Measurements from ENCODE around the gene ZNF621. TPM values are rescaled to one million over a fixed set of nuclear protein-coding genes. Genes with fewer than 3 reads are reported as not detected.

The ZNF621 gene
- total RNA-seq, 5 donors from 2014 or later (not counting 1 experiment from before 2014, with no cell fraction given): 16.6 to 25.2 (median 22.2) TPM

DNA sequence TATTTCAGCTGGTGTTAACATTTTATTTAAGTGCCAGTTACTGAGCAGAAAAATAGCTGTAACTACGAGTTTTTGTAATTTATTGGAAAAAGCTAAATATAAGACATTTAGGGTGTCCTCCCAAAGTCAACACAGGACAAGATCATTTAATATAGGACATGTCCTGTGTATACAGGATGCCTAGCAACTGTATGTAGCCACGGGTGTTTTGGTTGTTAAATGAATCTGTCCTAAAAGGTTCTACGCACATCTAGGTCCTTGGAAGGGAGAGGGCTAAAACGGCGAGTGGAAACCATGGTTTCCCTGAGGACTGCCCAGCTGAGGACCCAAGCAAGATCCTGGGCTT is 565 bp upstream of the ZNF621 start:
- peaks cover 25 to 34% (median 26%) of the 10 kb centered on the region in 3 donors for H3K4me1 Mint-ChIP-seq
- H3K36me3 Mint-ChIP-seq: peaks cover 25% of the 10 kb centered on the region
- DNase-seq (no peak), ATAC-seq (replicated peaks in 1 of 4) (peak in 2 of 4 experiments; percentile 23 to 28)
- peak overlapping the region; percentile 88 to 93 (median 91) for H3K4me3 Mint-ChIP-seq
- no peaks in the 10 kb centered on the region for H3K27me3 Mint-ChIP-seq
- Histone ChIP-seq H3K36me3 (ENCODE audit: control insufficient read depth in 2 of 2, extremely low read depth in 1 of 2, insufficient read depth in 1 of 2, low read length in 1 of 2) (peaks cover 0 to 14% of the 10 kb centered on the region in 2 donors), H3K27ac (ENCODE audit: low read length) (peak overlapping the region; percentile 95), H3K27me3 (replicated peaks in 1 of 2; ENCODE audit: control insufficient read depth in 2 of 2, extremely low read depth in 1 of 2, insufficient read depth in 2 of 2, low read length in 1 of 2) (peaks cover 0 to 3% of the 10 kb centered on the region in 2 experiments), H3K4me1 (ENCODE audit: control insufficient read depth in 1 of 2, extremely low read depth in 1 of 2, insufficient read depth in 2 of 2, low read length in 2 of 2) (peaks cover 2 to 16% of the 10 kb centered on the region in 2 experiments), H3K4me3 (ENCODE audit: control insufficient read depth in 1 of 2, extremely low read depth in 1 of 2, low read length in 1 of 2) (peak overlapping the region; percentile 73 to 98), H3K9me3 (no peaks in the 10 kb centered on the region)
- H3K27ac Mint-ChIP-seq: peak overlapping the region; percentile 91 to 96
- H3K9me3 Mint-ChIP-seq: no peaks in the 10 kb centered on the region
- POLR2A ChIA-PET: interaction anchor here in 1 of 2 donors (0.7 kb wide), 1 partner anchor 69 kb away, joined by 4 read pairs; no protein-coding TSS in a partner anchor
- WGBS (ENCODE audit: insufficient coverage): 25% methylated on average over 4 of the region's 5 CpGs
- CTCF ChIA-PET: interaction anchor here in 1 of 2 donors (0.5 to 0.7 kb wide), 3 partner anchors 190 to 675 kb away, joined by 3 to 6 read pairs (median 3); partner anchors contain the start of gene CTNNB1

- Histone ChIP-seq H3K4me3 (ENCODE audit: control insufficient read depth in 1 of 2, extremely low read depth in 1 of 2, low read length in 1 of 2) (no peak overlapping the region), H3K36me3 (ENCODE audit: control insufficient read depth in 2 of 2, extremely low read depth in 1 of 2, insufficient read depth in 1 of 2, low read length in 1 of 2) (peaks cover 18 to 53% of the 10 kb centered on the region in 2 donors), H3K4me1 (ENCODE audit: control insufficient read depth in 1 of 2, extremely low read depth in 1 of 2, insufficient read depth in 2 of 2, low read length in 2 of 2) (peaks cover 2 to 16% of the 10 kb centered on the region in 2 experiments), H3K27ac (ENCODE audit: low read length) (no peak overlapping the region), H3K9me3 (no peaks in the 10 kb centered on the region), H3K27me3 (replicated peaks in 1 of 2; ENCODE audit: control insufficient read depth in 2 of 2, extremely low read depth in 1 of 2, insufficient read depth in 2 of 2, low read length in 1 of 2) (peaks cover 0 to 3% of the 10 kb centered on the region in 2 experiments)
- H3K36me3 Mint-ChIP-seq: peaks cover 65% of the 10 kb centered on the region
- POLR2A ChIA-PET: no interaction called here
- CTCF ChIA-PET: no interaction called here
- DNase-seq: no peak
- WGBS (ENCODE audit: insufficient coverage): 80% methylated on average over 1 of the region's 3 CpGs
- H3K9me3 Mint-ChIP-seq: peaks cover 0 to 12% (median 9%) of the 10 kb centered on the region in 3 donors
- H3K4me3 Mint-ChIP-seq: no peak overlapping the region
- no peaks in the 10 kb centered on the region for H3K27me3 Mint-ChIP-seq
- H3K4me1 Mint-ChIP-seq: peaks cover 25 to 32% (median 26%) of the 10 kb centered on the region in 3 donors
- ATAC-seq (replicated peaks in 1 of 4): no peak
- H3K27ac Mint-ChIP-seq: no peak overlapping the region
Measured at GRCh38 chr3:40528426-40528825, 3.7 kb downstream of the ZNF621 start.

DNA sequence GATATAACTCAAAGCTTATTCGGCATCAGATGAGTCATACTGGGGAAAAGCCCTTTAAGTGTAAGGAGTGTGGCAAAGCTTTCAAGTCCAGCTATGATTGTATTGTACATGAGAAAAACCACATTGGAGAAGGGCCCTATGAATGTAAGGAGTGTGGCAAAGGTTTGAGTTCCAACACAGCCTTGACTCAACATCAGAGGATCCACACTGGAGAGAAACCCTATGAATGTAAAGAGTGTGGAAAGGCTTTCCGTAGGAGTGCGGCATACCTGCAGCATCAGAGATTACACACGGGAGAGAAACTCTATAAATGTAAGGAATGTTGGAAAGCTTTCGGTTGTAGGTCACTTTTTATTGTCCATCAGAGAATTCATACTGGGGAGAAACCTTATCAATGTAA is 7.5 kb downstream of the ZNF621 start:
- Mint-ChIP-seq H3K4me1 (peaks cover 0 to 9% (median 2%) of the 10 kb centered on the region in 3 donors), H3K4me3 (no peak overlapping the region), H3K9me3 (peaks cover 0 to 24% (median 9%) of the 10 kb centered on the region in 3 donors), H3K36me3 (peaks cover 90% of the 10 kb centered on the region), H3K27ac (no peak overlapping the region), H3K27me3 (no peaks in the 10 kb centered on the region)
- no peak for DNase-seq
- H3K36me3 ChIP-seq (ENCODE audit: control insufficient read depth in 2 of 2, extremely low read depth in 1 of 2, insufficient read depth in 1 of 2, low read length in 1 of 2): peaks cover 20 to 60% of the 10 kb centered on the region in 2 donors
- ChIA-PET CTCF (no interaction called here), POLR2A (no interaction called here)
- no peak overlapping the region for H3K27ac ChIP-seq (ENCODE audit: low read length)
- WGBS (ENCODE audit: insufficient coverage): 100% methylated on average over 2 of the region's 5 CpGs
- no peaks in the 10 kb centered on the region for H3K4me1 ChIP-seq (ENCODE audit: control insufficient read depth in 1 of 2, extremely low read depth in 1 of 2, insufficient read depth in 2 of 2, low read length in 2 of 2)
- ATAC-seq (replicated peaks in 1 of 4): no peak
- H3K9me3 ChIP-seq: no peaks in the 10 kb centered on the region
- no peak overlapping the region for H3K4me3 ChIP-seq (ENCODE audit: control insufficient read depth in 1 of 2, extremely low read depth in 1 of 2, low read length in 1 of 2)
- H3K27me3 ChIP-seq (replicated peaks in 1 of 2; ENCODE audit: control insufficient read depth in 2 of 2, extremely low read depth in 1 of 2, insufficient read depth in 2 of 2, low read length in 1 of 2): no peaks in the 10 kb centered on the region

DNA sequence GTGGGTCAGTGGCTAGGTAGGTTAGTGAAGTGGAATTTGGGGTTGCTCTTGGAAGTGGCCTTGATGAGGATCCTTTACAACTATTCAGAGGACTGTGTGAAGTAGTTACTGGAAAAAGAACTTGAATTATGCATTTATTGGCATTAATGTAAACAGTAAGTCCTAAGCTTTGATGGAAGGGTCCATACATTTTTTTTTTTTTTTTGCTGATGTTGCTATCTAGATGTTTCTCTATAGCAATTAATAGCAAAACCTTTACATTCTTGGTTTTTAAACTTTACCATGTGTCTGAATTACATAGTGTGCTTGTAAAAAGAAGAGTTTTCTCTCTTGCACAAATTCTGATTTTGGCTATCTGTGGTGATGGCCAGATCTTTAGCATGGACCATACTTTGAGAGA is 9.5 kb downstream of the ZNF621 start:
- Histone ChIP-seq H3K4me1 (ENCODE audit: control insufficient read depth in 1 of 2, extremely low read depth in 1 of 2, insufficient read depth in 2 of 2, low read length in 2 of 2) (no peaks in the 10 kb centered on the region), H3K4me3 (ENCODE audit: control insufficient read depth in 1 of 2, extremely low read depth in 1 of 2, low read length in 1 of 2) (no peak overlapping the region), H3K36me3 (ENCODE audit: control insufficient read depth in 2 of 2, extremely low read depth in 1 of 2, insufficient read depth in 1 of 2, low read length in 1 of 2) (peaks cover 20 to 47% of the 10 kb centered on the region in 2 donors), H3K27me3 (replicated peaks in 1 of 2; ENCODE audit: control insufficient read depth in 2 of 2, extremely low read depth in 1 of 2, insufficient read depth in 2 of 2, low read length in 1 of 2) (no peaks in the 10 kb centered on the region), H3K27ac (ENCODE audit: low read length) (no peak overlapping the region), H3K9me3 (no peaks in the 10 kb centered on the region)
- Mint-ChIP-seq H3K4me1 (no peaks in the 10 kb centered on the region), H3K9me3 (peaks cover 0 to 32% (median 16%) of the 10 kb centered on the region in 3 donors), H3K4me3 (no peak overlapping the region), H3K36me3 (peaks cover 91% of the 10 kb centered on the region), H3K27me3 (no peaks in the 10 kb centered on the region), H3K27ac (no peak overlapping the region)
- no peak for ATAC-seq (replicated peaks in 1 of 4)
- no peak for DNase-seq
- CTCF ChIA-PET: interaction anchor here in 1 of 2 donors (0.6 kb wide), 1 partner anchor 77 kb away, joined by 3 read pairs; no protein-coding TSS in a partner anchor
- POLR2A ChIA-PET: interaction anchor here (0.6 kb wide), 2 partner anchors 46 to 224 kb away, joined by 4 to 5 read pairs; no protein-coding TSS in a partner anchor

DNA sequence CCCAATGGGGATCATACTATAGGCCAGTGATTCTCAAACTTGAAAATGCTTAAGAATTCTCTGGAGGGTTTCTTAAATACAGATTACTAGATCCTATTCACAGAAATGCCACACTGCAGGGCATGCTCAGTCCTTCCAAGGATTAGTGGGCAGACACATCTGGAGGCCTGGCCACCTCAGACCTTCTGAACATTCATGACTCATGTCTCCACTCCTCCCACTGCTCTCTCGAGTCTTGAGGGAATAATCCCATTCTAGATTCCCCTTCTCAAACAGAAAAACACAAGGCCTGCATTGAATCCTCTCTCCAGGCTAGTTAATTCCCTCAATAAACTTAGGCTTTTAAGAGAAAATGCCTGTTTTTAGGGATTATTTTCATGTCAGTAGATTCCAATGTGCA is 22.1 kb downstream of the ZNF621 start:
- Mint-ChIP-seq H3K27me3 (no peaks in the 10 kb centered on the region), H3K4me3 (no peak overlapping the region), H3K36me3 (peaks cover 7% of the 10 kb centered on the region), H3K4me1 (no peaks in the 10 kb centered on the region), H3K9me3 (peaks cover 0 to 5% (median 0%) of the 10 kb centered on the region in 3 donors), H3K27ac (no peak overlapping the region)
- H3K4me1 ChIP-seq (ENCODE audit: control insufficient read depth in 1 of 2, extremely low read depth in 1 of 2, insufficient read depth in 2 of 2, low read length in 2 of 2): no peaks in the 10 kb centered on the region
- no peaks in the 10 kb centered on the region for H3K36me3 ChIP-seq (ENCODE audit: control insufficient read depth in 2 of 2, extremely low read depth in 1 of 2, insufficient read depth in 1 of 2, low read length in 1 of 2)
- H3K27ac ChIP-seq (ENCODE audit: low read length): no peak overlapping the region
- no peak overlapping the region for H3K4me3 ChIP-seq (ENCODE audit: control insufficient read depth in 1 of 2, extremely low read depth in 1 of 2, low read length in 1 of 2)
- ChIA-PET CTCF (no interaction called here), POLR2A (no interaction called here)
- H3K9me3 ChIP-seq: no peaks in the 10 kb centered on the region
- H3K27me3 ChIP-seq (replicated peaks in 1 of 2; ENCODE audit: control insufficient read depth in 2 of 2, extremely low read depth in 1 of 2, insufficient read depth in 2 of 2, low read length in 1 of 2): no peaks in the 10 kb centered on the region
- no peak for ATAC-seq (replicated peaks in 1 of 4)
- no peak for DNase-seq
- no CpG with 5 or more reads among the region's 1 CpG for WGBS (ENCODE audit: insufficient coverage)

GRCh38 chr3:40550167-40550566 is 25.4 kb downstream of the ZNF621 start:
- Histone ChIP-seq H3K4me3 (ENCODE audit: control insufficient read depth in 1 of 2, extremely low read depth in 1 of 2, low read length in 1 of 2) (no peak overlapping the region), H3K27me3 (replicated peaks in 1 of 2; ENCODE audit: control insufficient read depth in 2 of 2, extremely low read depth in 1 of 2, insufficient read depth in 2 of 2, low read length in 1 of 2) (no peaks in the 10 kb centered on the region), H3K27ac (ENCODE audit: low read length) (no peak overlapping the region), H3K36me3 (ENCODE audit: control insufficient read depth in 2 of 2, extremely low read depth in 1 of 2, insufficient read depth in 1 of 2, low read length in 1 of 2) (no peaks in the 10 kb centered on the region), H3K9me3 (no peaks in the 10 kb centered on the region), H3K4me1 (ENCODE audit: control insufficient read depth in 1 of 2, extremely low read depth in 1 of 2, insufficient read depth in 2 of 2, low read length in 2 of 2) (no peaks in the 10 kb centered on the region)
- peaks cover 0 to 5% (median 0%) of the 10 kb centered on the region in 3 donors for H3K9me3 Mint-ChIP-seq
- no peaks in the 10 kb centered on the region for H3K27me3 Mint-ChIP-seq
- no peaks in the 10 kb centered on the region for H3K4me1 Mint-ChIP-seq
- POLR2A ChIA-PET: no interaction called here
- H3K36me3 Mint-ChIP-seq: peaks cover 5% of the 10 kb centered on the region
- no CpG with 5 or more reads among the region's 1 CpG for WGBS (ENCODE audit: insufficient coverage)
- ATAC-seq (replicated peaks in 1 of 4): no peak
- no peak overlapping the region for H3K4me3 Mint-ChIP-seq
- no peak overlapping the region for H3K27ac Mint-ChIP-seq
- CTCF ChIA-PET: interaction anchor here in 1 of 2 donors (1.0 kb wide), 1 partner anchor 33 kb away, joined by 3 read pairs; no protein-coding TSS in a partner anchor
- DNase-seq: no peak
